Measurements from ENCODE around the gene LIFR. TPM values are rescaled to one million over a fixed set of nuclear protein-coding genes. Genes with fewer than 3 reads are reported as not detected.

LIFR gene
- total and polyA plus RNA-seq, 2 donors, result 27.5 to 33.8 TPM

GRCh38 chr5:38451074-38451725, 105.2 kb downstream of the LIFR start:
- 70% methylated on average over 9 of the region's 9 CpGs for WGBS
- H3K9me3 ChIP-seq (ENCODE audit: control insufficient read depth in 2 of 2, insufficient read depth in 1 of 2, low read length in 1 of 2), result no peaks in the 10 kb centered on the region
- H3K4me3 ChIP-seq (ENCODE audit: low read length in 2 of 2), result no peak overlapping the region
- peaks cover 9 to 16% of the 10 kb centered on the region in 2 donors for H3K4me1 ChIP-seq (ENCODE audit: control insufficient read depth in 2 of 2, insufficient read depth in 2 of 2, low read length in 2 of 2)
- DNase-seq (ENCODE audit: low read depth in 6 of 9, low spot score in 9 of 9), result no peak
- H3K27ac ChIP-seq (ENCODE audit: low read depth in 1 of 2, low read length in 1 of 2), result no peak overlapping the region
- no peaks in the 10 kb centered on the region for H3K36me3 ChIP-seq (ENCODE audit: control insufficient read depth in 2 of 2, insufficient read depth in 2 of 2, low read length in 1 of 2)
- peaks cover 11 to 53% of the 10 kb centered on the region in 2 donors for H3K27me3 ChIP-seq (ENCODE audit: control insufficient read depth in 2 of 2, insufficient read depth in 1 of 2, low read length in 1 of 2)

- H3K9me3 ChIP-seq (ENCODE audit: control insufficient read depth in 2 of 2, insufficient read depth in 1 of 2, low read length in 1 of 2), result no peaks in the 10 kb centered on the region
- H3K27me3 ChIP-seq (ENCODE audit: control insufficient read depth in 2 of 2, insufficient read depth in 1 of 2, low read length in 1 of 2), result peaks cover 11 to 51% of the 10 kb centered on the region in 2 donors
- peaks cover 9 to 16% of the 10 kb centered on the region in 2 donors for H3K4me1 ChIP-seq (ENCODE audit: control insufficient read depth in 2 of 2, insufficient read depth in 2 of 2, low read length in 2 of 2)
- H3K27ac ChIP-seq (ENCODE audit: low read depth in 1 of 2, low read length in 1 of 2), result no peak overlapping the region
- H3K4me3 ChIP-seq (ENCODE audit: low read length in 2 of 2), result no peak overlapping the region
- H3K36me3 ChIP-seq (ENCODE audit: control insufficient read depth in 2 of 2, insufficient read depth in 2 of 2, low read length in 1 of 2), result no peaks in the 10 kb centered on the region
- no peak for DNase-seq (ENCODE audit: low read depth in 6 of 9, low spot score in 9 of 9)
- WGBS, result 89% methylated on average over 6 of the region's 6 CpGs
Observed at GRCh38 chr5:38450627-38451026, 105.8 kb downstream of the LIFR start.

- Histone ChIP-seq H3K4me3 (ENCODE audit: low read length in 2 of 2) (no peak overlapping the region), H3K27me3 (ENCODE audit: control insufficient read depth in 2 of 2, insufficient read depth in 1 of 2, low read length in 1 of 2) (peaks cover 6 to 44% of the 10 kb centered on the region in 2 donors), H3K4me1 (ENCODE audit: control insufficient read depth in 2 of 2, insufficient read depth in 2 of 2, low read length in 2 of 2) (peaks cover 8 to 12% of the 10 kb centered on the region in 2 donors), H3K9me3 (ENCODE audit: control insufficient read depth in 2 of 2, insufficient read depth in 1 of 2, low read length in 1 of 2) (no peaks in the 10 kb centered on the region), H3K36me3 (ENCODE audit: control insufficient read depth in 2 of 2, insufficient read depth in 2 of 2, low read length in 1 of 2) (no peaks in the 10 kb centered on the region), H3K27ac (ENCODE audit: low read depth in 1 of 2, low read length in 1 of 2) (no peak overlapping the region)
- WGBS, result 68% methylated on average over 9 of the region's 9 CpGs
- DNase-seq (ENCODE audit: low read depth in 6 of 9, low spot score in 9 of 9), result no peak
Observed at GRCh38 chr5:38448568-38449350, 107.7 kb downstream of the LIFR start.

- no peak for DNase-seq (ENCODE audit: low read depth in 6 of 9, low spot score in 9 of 9)
- Histone ChIP-seq H3K4me1 (ENCODE audit: control insufficient read depth in 2 of 2, insufficient read depth in 2 of 2, low read length in 2 of 2) (peaks cover 0 to 3% of the 10 kb centered on the region in 2 donors), H3K36me3 (ENCODE audit: control insufficient read depth in 2 of 2, insufficient read depth in 2 of 2, low read length in 1 of 2) (no peaks in the 10 kb centered on the region), H3K4me3 (ENCODE audit: low read length in 2 of 2) (no peak overlapping the region), H3K27ac (ENCODE audit: low read depth in 1 of 2, low read length in 1 of 2) (peak overlapping the region in 1 of 2 donors; percentile 11), H3K9me3 (ENCODE audit: control insufficient read depth in 2 of 2, insufficient read depth in 1 of 2, low read length in 1 of 2) (no peaks in the 10 kb centered on the region), H3K27me3 (ENCODE audit: control insufficient read depth in 2 of 2, insufficient read depth in 1 of 2, low read length in 1 of 2) (peaks cover 4 to 44% of the 10 kb centered on the region in 2 donors)
- WGBS, result 60% methylated on average over 5 of the region's 5 CpGs
Observed at GRCh38 chr5:38447786-38448185, 108.7 kb downstream of the LIFR start.

- Histone ChIP-seq H3K4me3 (ENCODE audit: low read length in 2 of 2) (no peak overlapping the region), H3K4me1 (ENCODE audit: control insufficient read depth in 2 of 2, insufficient read depth in 2 of 2, low read length in 2 of 2) (peaks cover 0 to 3% of the 10 kb centered on the region in 2 donors), H3K27me3 (ENCODE audit: control insufficient read depth in 2 of 2, insufficient read depth in 1 of 2, low read length in 1 of 2) (peaks cover 3 to 41% of the 10 kb centered on the region in 2 donors), H3K27ac (ENCODE audit: low read depth in 1 of 2, low read length in 1 of 2) (no peak overlapping the region), H3K36me3 (ENCODE audit: control insufficient read depth in 2 of 2, insufficient read depth in 2 of 2, low read length in 1 of 2) (no peaks in the 10 kb centered on the region), H3K9me3 (ENCODE audit: control insufficient read depth in 2 of 2, insufficient read depth in 1 of 2, low read length in 1 of 2) (no peaks in the 10 kb centered on the region)
- WGBS, result 90% methylated on average over 2 of the region's 2 CpGs
- no peak for DNase-seq (ENCODE audit: low read depth in 6 of 9, low spot score in 9 of 9)
Observed at GRCh38 chr5:38447056-38447455, 109.4 kb downstream of the LIFR start.

- DNase-seq (ENCODE audit: low read depth in 6 of 9, low spot score in 9 of 9), result no peak
- peak overlapping the region; percentile 2 to 35 for H3K4me3 ChIP-seq (ENCODE audit: low read length in 2 of 2)
- peak overlapping the region; percentile 61 to 67 for H3K27ac ChIP-seq (ENCODE audit: low read depth in 1 of 2, low read length in 1 of 2)
- peaks cover 0 to 3% of the 10 kb centered on the region in 2 donors for H3K4me1 ChIP-seq (ENCODE audit: control insufficient read depth in 2 of 2, insufficient read depth in 2 of 2, low read length in 2 of 2)
- no peaks in the 10 kb centered on the region for H3K36me3 ChIP-seq (ENCODE audit: control insufficient read depth in 2 of 2, insufficient read depth in 2 of 2, low read length in 1 of 2)
- H3K27me3 ChIP-seq (ENCODE audit: control insufficient read depth in 2 of 2, insufficient read depth in 1 of 2, low read length in 1 of 2), result peaks cover 2 to 35% of the 10 kb centered on the region in 2 donors
- no peaks in the 10 kb centered on the region for H3K9me3 ChIP-seq (ENCODE audit: control insufficient read depth in 2 of 2, insufficient read depth in 1 of 2, low read length in 1 of 2)
- WGBS, result 86% methylated on average over 21 of the region's 21 CpGs
Observed at GRCh38 chr5:38446029-38446522, 110.4 kb downstream of the LIFR start.

- peaks cover 0 to 29% of the 10 kb centered on the region in 2 donors for H3K27me3 ChIP-seq (ENCODE audit: control insufficient read depth in 2 of 2, insufficient read depth in 1 of 2, low read length in 1 of 2)
- 84% methylated on average over 24 of the region's 24 CpGs for WGBS
- peak in 1 of 9 donors; percentile 13 for DNase-seq (ENCODE audit: low read depth in 6 of 9, low spot score in 9 of 9)
- peaks cover 0 to 3% of the 10 kb centered on the region in 2 donors for H3K4me1 ChIP-seq (ENCODE audit: control insufficient read depth in 2 of 2, insufficient read depth in 2 of 2, low read length in 2 of 2)
- peak overlapping the region; percentile 61 to 67 for H3K27ac ChIP-seq (ENCODE audit: low read depth in 1 of 2, low read length in 1 of 2)
- no peaks in the 10 kb centered on the region for H3K36me3 ChIP-seq (ENCODE audit: control insufficient read depth in 2 of 2, insufficient read depth in 2 of 2, low read length in 1 of 2)
- H3K9me3 ChIP-seq (ENCODE audit: control insufficient read depth in 2 of 2, insufficient read depth in 1 of 2, low read length in 1 of 2), result no peaks in the 10 kb centered on the region
- H3K4me3 ChIP-seq (ENCODE audit: low read length in 2 of 2), result peak overlapping the region; percentile 2 to 35
Observed at GRCh38 chr5:38445374-38446028, 110.9 kb downstream of the LIFR start.

GRCh38 chr5:38443390-38443789, 113.1 kb downstream of the LIFR start:
- DNase-seq (ENCODE audit: low read depth in 6 of 9, low spot score in 9 of 9), result no peak
- Histone ChIP-seq H3K4me1 (ENCODE audit: control insufficient read depth in 2 of 2, insufficient read depth in 2 of 2, low read length in 2 of 2) (peaks cover 0 to 3% of the 10 kb centered on the region in 2 donors), H3K27ac (ENCODE audit: low read depth in 1 of 2, low read length in 1 of 2) (no peak overlapping the region), H3K36me3 (ENCODE audit: control insufficient read depth in 2 of 2, insufficient read depth in 2 of 2, low read length in 1 of 2) (no peaks in the 10 kb centered on the region), H3K4me3 (ENCODE audit: low read length in 2 of 2) (no peak overlapping the region), H3K9me3 (ENCODE audit: control insufficient read depth in 2 of 2, insufficient read depth in 1 of 2, low read length in 1 of 2) (no peaks in the 10 kb centered on the region), H3K27me3 (ENCODE audit: control insufficient read depth in 2 of 2, insufficient read depth in 1 of 2, low read length in 1 of 2) (peaks cover 0 to 15% of the 10 kb centered on the region in 2 donors)
- WGBS, result 84% methylated on average over 7 of the region's 7 CpGs

GRCh38 chr5:38442247-38442573, 114.2 kb downstream of the LIFR start:
- no peak overlapping the region for H3K27ac ChIP-seq (ENCODE audit: low read depth in 1 of 2, low read length in 1 of 2)
- no peaks in the 10 kb centered on the region for H3K36me3 ChIP-seq (ENCODE audit: control insufficient read depth in 2 of 2, insufficient read depth in 2 of 2, low read length in 1 of 2)
- H3K4me3 ChIP-seq (ENCODE audit: low read length in 2 of 2), result no peak overlapping the region
- H3K4me1 ChIP-seq (ENCODE audit: control insufficient read depth in 2 of 2, insufficient read depth in 2 of 2, low read length in 2 of 2), result no peaks in the 10 kb centered on the region
- H3K9me3 ChIP-seq (ENCODE audit: control insufficient read depth in 2 of 2, insufficient read depth in 1 of 2, low read length in 1 of 2), result no peaks in the 10 kb centered on the region
- peaks cover 0 to 10% of the 10 kb centered on the region in 2 donors for H3K27me3 ChIP-seq (ENCODE audit: control insufficient read depth in 2 of 2, insufficient read depth in 1 of 2, low read length in 1 of 2)
- 95% methylated on average over 2 of the region's 2 CpGs for WGBS
- no peak for DNase-seq (ENCODE audit: low read depth in 6 of 9, low spot score in 9 of 9)

Data from thymus (tissue), 11 donors.